ENCODE measurements around the gene STAT3. TPM values are rescaled to one million over a fixed set of nuclear protein-coding genes. Genes with fewer than 3 reads are reported as not detected.

The STAT3 gene
- total and polyA plus RNA-seq, 12 donors = 33.9 to 398 (median 109) TPM

DNA sequence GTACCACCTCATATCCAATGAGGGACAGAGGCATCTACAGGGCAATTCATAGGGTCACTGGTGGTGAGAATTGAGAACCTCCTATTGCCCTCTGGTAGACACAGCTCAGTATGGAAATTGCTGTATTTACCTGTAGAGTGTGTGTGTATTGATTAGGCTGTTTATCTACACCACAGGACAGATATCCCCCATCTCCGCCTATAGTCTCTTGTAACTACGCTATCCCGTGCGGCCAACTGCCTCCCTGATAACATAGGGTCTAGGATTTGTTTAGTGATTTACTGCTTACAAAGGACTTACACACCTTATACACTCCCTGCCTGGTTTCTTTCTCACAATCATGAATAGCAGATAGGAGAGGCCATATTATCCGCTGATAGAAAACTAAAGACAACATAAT, 1.7 kb upstream of the STAT3 start:
- WGBS, 2 donors = 96 to 97% methylated on average over 5 of the region's 5 CpGs
- H3K27ac ChIP-seq = peak overlapping the region in 6 of 10 donors; percentile 81 to 100 (median 98)
- peaks cover 0 to 37% (median 28%) of the 10 kb centered on the region in 9 donors for H3K4me1 ChIP-seq
- no peak overlapping the region for H3K4me3 ChIP-seq
- ATAC-seq = no peak
- intact Hi-C loops (cut with DNase I) = loop anchor here in 4 of 10 donors (2.0 to 5.0 kb wide), 4 partner anchors 17 to 68 kb away; no protein-coding TSS in a partner anchor
- DNase-seq = no peak
- TF ChIP-seq, protein P1, sequence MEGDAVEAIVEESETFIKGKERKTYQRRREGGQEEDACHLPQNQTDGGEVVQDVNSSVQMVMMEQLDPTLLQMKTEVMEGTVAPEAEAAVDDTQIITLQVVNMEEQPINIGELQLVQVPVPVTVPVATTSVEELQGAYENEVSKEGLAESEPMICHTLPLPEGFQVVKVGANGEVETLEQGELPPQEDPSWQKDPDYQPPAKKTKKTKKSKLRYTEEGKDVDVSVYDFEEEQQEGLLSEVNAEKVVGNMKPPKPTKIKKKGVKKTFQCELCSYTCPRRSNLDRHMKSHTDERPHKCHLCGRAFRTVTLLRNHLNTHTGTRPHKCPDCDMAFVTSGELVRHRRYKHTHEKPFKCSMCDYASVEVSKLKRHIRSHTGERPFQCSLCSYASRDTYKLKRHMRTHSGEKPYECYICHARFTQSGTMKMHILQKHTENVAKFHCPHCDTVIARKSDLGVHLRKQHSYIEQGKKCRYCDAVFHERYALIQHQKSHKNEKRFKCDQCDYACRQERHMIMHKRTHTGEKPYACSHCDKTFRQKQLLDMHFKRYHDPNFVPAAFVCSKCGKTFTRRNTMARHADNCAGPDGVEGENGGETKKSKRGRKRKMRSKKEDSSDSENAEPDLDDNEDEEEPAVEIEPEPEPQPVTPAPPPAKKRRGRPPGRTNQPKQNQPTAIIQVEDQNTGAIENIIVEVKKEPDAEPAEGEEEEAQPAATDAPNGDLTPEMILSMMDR (IDR thresholded peaks at IDR 0.05) = no peak
- H3K36me3 ChIP-seq = no peaks in the 10 kb centered on the region
- H3K27me3 ChIP-seq = no peaks in the 10 kb centered on the region
- no peaks in the 10 kb centered on the region for H3K9me3 ChIP-seq

DNA sequence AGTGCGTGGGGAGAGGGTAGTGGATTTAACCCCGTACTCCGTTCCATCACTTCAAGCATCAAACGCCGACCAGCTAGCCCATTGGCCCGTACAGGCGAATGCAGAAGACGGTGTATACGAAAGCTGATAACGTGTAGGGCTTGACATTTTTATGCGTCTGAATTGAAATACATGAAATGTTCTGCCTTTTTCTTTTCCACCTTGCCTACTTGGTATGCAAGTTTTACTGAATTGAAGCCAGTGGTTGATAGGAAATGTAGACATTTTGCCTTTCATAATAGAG, 834 bp upstream of the STAT3 start:
- intact Hi-C loops (cut with DNase I) = loop anchor here in 4 of 10 donors (2.0 to 5.0 kb wide), 4 partner anchors 18 to 67 kb away; no protein-coding TSS in a partner anchor
- TF ChIP-seq, protein P1 (IDR thresholded peaks at IDR 0.05) = no peak
- 0 to 3% methylated on average over 11 of the region's 11 CpGs for WGBS, 2 donors

DNA sequence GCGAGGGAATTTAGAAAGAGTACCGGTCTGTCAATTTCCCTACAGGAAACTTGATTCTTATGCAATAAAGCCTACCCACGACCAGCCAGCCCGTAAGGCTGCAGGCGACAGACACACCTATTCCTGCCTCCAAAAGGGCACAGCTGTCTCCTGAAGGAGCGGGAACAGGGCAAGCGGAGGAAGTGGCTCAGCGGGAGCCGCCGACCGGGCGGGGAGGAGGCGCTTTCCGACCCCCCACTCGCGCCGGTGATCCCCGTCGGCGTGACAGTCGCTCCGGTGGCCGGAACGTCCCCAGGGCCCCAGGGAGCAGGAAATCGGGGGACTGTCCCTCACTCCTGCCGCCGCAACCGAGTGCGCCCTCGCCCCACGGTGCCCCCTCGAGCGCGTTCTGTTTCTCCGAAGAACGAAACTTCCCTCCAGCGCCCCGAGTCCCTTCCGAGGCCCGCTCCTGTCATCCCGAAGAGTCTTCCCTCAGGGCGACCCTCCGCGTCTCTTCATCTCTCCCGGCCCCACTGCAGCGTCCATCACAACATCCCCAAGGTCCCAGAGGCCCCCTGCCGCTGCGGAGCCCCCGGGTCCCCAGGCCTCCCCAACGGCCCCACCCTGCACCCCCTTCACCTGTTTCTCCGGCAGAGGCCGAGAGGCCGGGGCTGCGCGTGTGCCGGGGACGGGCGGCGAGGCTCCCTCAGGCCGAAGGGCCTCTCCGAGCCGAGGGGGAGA, 421 bp downstream of the STAT3 start:
- 0% methylated on average over 50 to 62 of the region's 62 CpGs for WGBS, 2 donors
- Histone ChIP-seq H3K27me3 (no peaks in the 10 kb centered on the region), H3K36me3 (peaks cover 0 to 17% (median 0%) of the 10 kb centered on the region in 9 donors), H3K4me1 (peaks cover 0 to 57% (median 39%) of the 10 kb centered on the region in 9 donors), H3K4me3 (peak overlapping the region; percentile 67 to 100 (median 90)), H3K9me3 (no peaks in the 10 kb centered on the region), H3K27ac (peak overlapping the region; percentile 95 to 100 (median 100))
- TF ChIP-seq, protein P1 (IDR thresholded peaks at IDR 0.05) = no peak
- intact Hi-C loops (cut with DNase I) = loop anchor here in 4 of 10 donors (2.0 to 5.0 kb wide), 4 partner anchors 19 to 66 kb away; no protein-coding TSS in a partner anchor
- ATAC-seq = peak in 7 of 8 donors; percentile 23 to 52 (median 32)
- DNase-seq = peak; percentile 36 to 51

More for the DNA sequence above, 834 bp upstream of the STAT3 start:
- peaks cover 0 to 6% (median 0%) of the 10 kb centered on the region in 9 donors for H3K36me3 ChIP-seq
- no peaks in the 10 kb centered on the region for H3K9me3 ChIP-seq
- no peaks in the 10 kb centered on the region for H3K27me3 ChIP-seq
- H3K27ac ChIP-seq = peak overlapping the region; percentile 81 to 100 (median 92)
- H3K4me3 ChIP-seq = peak overlapping the region in 9 of 10 donors; percentile 25 to 100 (median 47)
- DNase-seq (no peak), ATAC-seq (peak in 2 of 8 donors; percentile 21 to 32)
- H3K4me1 ChIP-seq = peaks cover 0 to 45% (median 31%) of the 10 kb centered on the region in 9 donors

DNA sequence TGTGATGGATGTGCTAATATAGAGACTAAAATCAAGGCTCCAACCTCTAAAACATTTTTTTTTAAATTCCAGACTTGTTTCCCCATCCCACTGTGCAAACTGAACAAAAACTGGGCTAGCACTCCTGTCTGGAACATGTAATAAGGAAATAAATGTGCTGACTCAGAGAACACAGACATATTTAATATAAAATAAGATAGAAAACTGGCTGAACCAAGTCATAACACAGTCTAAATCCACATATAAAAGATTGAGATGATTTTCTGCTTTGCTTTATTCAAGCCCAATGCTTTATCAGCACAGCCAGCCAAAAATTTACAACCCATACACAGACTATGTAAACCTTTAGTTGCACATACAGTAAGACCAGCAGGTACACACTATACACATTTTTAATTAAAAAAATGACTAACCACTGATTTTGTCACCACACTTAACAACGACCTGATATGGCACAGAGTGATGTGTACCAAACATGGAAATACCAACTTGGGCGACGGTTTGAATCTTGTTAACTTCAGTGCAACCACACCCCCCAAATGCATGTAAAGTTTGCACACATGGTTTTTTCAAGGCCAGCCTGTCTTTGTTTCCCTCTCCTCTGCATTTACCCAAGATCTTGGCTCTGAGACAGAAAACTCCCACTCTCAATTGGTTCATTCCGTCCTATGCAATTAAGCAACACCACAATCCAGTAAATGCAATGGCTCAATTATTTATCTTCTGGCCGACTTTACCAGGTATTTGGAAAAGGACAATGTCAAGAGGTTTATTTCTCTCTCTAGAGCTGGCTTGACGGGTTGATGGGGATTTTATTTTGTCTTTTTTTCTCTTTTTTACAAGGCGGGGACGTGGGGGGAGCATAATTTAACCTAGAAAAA, 1.2 kb downstream of the STAT3 start:
- TF ChIP-seq, protein P1 (IDR thresholded peaks at IDR 0.05) = no peak
- ATAC-seq (peak in 2 of 8 donors; percentile 4 to 7), DNase-seq (no peak)
- H3K9me3 ChIP-seq = no peaks in the 10 kb centered on the region
- peak overlapping the region; percentile 67 to 100 (median 90) for H3K4me3 ChIP-seq
- WGBS, 2 donors = 1 to 2% methylated on average over 8 of the region's 8 CpGs
- H3K27me3 ChIP-seq = no peaks in the 10 kb centered on the region
- H3K27ac ChIP-seq = peak overlapping the region; percentile 95 to 100 (median 100)
- H3K36me3 ChIP-seq = peaks cover 0 to 20% (median 0%) of the 10 kb centered on the region in 9 donors
- intact Hi-C loops (cut with DNase I) = loop anchor here in 4 of 10 donors (5.0 kb wide), 3 partner anchors 40 to 65 kb away; no protein-coding TSS in a partner anchor
- peaks cover 0 to 65% (median 39%) of the 10 kb centered on the region in 9 donors for H3K4me1 ChIP-seq
